NCI-H748 (cell line): Measurements from ENCODE around the gene WDR26.
"Not testable (repeated sequence)": the region's sequence is repeated elsewhere in the genome, so short reads cannot be mapped to it uniquely, and the experiment has no call there.

Experiments
- DNase-seq: peaks from one replicate; lab custom pipeline; 2025; ENCODE audit not compliant: unreplicated experiment; lab: John Stamatoyannopoulos, UW

WDR26 gene

DNA sequence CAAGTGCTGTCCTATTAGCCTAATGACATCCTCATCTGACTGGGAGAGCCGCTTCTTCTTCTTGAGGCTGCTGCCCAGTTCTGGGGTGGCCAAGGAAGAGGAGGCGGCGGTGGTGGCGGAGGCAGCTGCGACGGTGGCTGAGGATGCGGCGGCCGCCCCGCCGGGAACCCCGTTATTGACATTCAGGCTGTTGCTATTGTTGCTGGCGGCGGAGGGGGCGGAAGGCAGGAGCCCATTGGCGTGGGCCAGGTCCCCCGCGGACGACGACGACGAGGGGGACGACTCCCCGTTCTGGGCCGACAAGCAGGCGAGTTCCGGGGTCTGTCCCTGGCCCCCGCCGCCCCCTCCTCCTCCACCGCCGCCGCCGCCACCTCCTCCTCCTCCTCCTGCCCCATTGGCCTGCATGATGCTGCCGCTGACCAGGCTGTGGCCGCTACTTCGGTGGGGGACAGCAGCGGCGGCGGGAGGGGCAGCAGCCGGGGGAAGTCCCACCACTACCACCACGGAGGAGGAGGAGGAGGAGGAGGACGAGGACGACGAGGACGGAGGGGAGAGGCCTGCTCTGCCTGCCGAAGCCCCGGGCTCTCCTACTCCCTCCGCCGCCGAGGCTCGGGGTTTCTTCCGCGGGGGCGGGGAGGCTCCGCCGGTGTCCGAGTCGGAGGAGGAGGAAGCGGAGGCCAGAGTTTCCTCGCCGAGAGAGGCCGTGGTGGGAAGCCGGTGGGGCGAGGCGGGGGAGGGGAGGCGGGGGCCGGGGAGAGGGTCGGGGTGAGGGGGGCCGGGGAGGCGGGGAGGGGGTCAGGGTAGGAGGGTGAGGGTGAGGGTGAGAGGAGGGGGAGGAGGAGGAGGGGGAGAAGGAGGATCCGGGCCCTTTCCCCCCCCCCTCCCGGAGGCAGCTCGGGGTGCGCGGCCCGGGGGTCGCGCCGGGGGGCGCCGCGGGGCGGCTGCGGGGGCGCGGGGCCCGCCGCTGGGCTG, 610 bp downstream of the WDR26 start:
- peak; percentile 40 for DNase-seq

GRCh38 chr1:224433041-224433691, 1.4 kb downstream of the WDR26 start:
- DNase-seq, result peak; percentile 48

DNA sequence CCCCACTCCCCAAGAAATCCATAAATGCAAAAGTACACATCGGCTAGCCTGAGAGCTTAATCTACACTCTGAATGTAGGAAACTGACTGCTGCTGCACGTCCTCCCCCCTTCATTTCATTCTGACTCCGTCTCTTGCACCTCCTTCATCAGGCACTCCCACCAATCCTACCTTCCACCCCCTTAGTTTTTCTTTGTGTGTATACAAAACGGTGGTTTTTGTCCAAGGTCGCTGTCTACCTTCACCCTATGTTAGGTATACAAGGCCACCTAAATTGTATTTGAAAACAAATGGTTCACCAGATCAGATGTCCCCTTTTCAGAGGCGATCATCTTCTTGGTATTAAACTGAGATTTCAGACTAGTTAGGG, 1.9 kb downstream of the WDR26 start:
- no peak for DNase-seq

GRCh38 chr1:224432146-224432545, 2.5 kb downstream of the WDR26 start:
- no peak for DNase-seq

GRCh38 chr1:224431726-224432125, 2.9 kb downstream of the WDR26 start:
- DNase-seq, result no peak

DNA sequence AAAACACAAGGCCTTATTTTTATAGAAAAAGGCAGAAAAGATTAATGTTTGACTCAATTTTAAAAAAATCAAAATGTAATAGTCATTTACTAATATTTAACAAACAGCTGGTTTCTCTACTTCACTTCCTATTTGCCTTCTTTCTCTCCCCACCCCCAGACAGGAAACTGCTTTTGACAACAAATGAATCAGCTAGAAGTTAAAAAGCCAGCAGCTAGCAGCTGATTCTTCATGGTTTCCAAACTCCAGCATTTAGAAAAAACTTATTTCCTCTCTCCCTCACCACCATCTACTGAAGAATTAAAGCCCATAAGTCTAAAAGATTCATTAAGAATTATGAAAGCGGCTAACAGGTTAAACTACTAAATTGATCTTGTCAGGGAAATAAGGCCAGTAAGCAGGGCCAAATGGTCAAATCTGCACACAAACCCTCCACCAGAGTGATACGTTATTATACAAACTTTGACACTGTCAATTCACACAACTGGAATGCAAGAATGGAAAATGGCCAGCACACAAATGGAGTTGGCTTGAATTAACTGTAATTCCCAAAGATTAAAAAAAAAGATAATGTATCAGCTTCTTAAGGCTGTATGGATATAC, 4.0 kb downstream of the WDR26 start:
- DNase-seq, result no peak

DNA sequence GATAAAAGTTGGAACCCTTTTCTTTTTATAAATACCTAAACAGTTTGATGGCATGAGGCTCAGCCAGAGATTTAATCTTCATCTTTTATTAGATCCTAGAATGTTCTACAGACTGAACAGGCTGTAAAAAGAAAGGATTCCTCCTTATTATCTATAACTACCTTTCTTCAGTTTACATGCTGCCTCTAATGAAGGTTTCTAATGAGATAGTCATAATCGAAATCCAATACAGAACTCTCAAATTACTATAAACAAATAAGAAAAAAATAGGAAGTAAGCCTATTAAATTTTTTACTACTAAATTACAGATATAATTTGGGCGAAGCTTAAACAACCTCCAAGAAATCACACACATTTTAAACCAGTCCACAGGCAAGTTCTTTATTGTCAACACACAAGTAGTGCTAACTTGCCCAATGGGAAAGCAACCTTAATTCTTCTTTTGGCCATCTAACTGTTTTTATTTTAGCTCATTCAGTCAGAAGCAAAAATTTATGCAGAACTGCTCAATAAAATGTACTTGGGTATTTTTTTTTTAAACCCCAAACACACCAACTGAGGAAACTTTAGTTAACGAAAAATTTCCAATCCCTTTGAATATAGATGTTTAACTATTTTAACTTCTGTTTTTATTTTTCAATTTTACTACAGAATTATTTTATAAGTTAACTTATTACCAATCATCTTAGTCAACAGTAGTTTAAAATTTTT, 4.8 kb downstream of the WDR26 start:
- no peak for DNase-seq

DNA sequence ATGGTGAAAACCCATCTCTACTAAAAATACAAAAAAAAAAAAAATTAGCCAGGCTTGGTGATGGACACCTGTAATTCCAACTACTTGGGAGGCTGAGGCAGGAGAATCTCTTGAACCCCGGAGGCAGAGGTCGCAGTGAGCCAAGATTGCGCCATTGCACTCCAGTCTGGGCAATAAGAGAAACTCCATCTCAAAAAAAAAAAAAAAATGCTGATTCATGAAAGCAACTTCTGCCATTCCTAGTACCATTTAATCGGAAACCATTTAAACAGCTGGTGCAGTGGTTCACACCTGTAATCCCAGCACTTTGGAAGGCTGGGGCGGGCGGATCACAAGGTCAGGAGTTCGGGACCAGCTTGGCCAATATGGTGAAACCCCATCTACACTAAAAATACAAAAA, 5.9 kb downstream of the WDR26 start:
- DNase-seq, result not testable (repeated sequence)

DNA sequence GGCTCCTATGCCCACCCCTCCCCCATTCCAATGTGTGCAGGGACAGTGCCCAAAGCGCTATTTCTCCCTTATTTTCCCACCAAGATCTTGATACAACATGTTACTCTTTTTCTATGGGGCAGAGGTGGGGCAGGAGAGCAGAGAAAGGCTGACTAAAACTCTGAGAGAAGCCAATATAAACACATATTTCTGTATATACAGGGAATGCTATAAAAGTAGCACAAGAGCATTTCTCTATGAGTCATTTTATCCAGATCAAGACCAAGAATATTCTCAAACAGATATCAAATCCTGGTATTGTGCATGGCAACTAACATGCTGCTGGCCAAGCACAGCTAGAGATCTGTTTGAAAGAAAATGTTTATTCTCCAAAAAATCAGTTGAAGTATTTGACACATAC, 7.3 kb downstream of the WDR26 start:
- DNase-seq, result no peak

DNA sequence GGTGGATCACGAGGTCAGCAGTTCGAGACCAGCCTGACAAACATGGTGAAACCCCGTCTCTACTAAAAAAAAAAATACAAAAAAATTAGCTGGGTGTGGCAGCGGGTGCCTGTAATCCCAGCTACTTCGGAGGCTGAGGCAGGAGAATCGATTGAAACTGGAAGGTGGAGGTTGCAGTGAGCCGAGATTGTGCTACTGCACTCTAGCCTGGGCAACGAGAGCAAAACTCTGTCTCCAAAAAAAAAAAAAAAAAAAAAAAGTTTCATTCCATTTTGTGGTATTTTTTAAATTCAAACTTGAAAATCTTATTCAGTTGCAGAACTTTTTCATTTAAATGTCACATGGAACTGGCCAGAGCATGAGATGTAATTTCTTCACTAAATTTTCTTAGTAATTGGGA, 7.7 kb downstream of the WDR26 start:
- not testable (repeated sequence) for DNase-seq

DNA sequence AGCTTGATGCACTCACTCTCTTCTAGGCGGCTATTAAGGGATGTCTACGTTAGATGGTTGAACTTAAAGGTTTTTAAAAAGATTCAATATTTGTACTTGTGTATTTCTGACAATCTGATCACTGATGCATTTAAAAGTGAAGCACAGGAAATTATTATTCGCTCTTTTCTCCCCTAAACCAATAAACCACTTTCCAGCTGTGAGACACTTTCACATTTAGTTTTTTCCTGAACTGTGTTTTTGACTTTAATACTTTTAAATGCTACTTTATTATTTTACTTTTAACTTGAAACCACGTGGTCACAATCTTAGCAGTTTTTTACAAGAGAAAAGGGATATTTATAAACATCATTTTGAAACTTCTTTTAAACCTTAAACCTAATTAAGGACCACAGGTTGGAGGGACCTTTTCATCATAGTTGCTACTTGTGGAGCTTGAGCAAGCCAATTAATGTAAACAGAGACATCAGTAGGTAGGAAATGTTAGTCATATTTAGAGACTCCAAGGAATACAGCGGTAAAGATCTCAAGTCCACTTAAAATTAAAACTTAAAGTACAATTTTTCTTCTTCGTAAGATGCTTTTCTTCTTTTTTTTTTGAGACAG, 9.2 kb downstream of the WDR26 start:
- DNase-seq, result no peak

- no peak for DNase-seq
These were observed 14.5 kb downstream of the WDR26 start for GRCh38 chr1:224420106-224420505.

GRCh38 chr1:224411766-224412165, 22.8 kb downstream of the WDR26 start:
- DNase-seq, result no peak

DNA sequence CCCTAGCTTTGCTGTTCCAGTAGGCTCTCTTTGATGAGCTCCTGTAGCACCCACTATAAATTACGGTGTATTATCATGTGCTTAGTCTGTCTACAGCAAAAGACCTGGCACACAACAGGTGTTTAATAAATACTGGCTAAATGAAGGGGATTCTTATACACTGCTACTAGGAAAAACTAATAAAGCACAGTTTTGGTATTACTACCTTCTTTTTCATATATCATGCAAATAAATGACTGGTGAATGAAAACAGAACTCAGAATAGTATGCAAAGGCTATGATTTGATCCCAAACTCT, 26.4 kb downstream of the WDR26 start:
- DNase-seq, result no peak

- no peak for DNase-seq
These were observed 26.9 kb downstream of the WDR26 start for GRCh38 chr1:224407571-224408293.

DNA sequence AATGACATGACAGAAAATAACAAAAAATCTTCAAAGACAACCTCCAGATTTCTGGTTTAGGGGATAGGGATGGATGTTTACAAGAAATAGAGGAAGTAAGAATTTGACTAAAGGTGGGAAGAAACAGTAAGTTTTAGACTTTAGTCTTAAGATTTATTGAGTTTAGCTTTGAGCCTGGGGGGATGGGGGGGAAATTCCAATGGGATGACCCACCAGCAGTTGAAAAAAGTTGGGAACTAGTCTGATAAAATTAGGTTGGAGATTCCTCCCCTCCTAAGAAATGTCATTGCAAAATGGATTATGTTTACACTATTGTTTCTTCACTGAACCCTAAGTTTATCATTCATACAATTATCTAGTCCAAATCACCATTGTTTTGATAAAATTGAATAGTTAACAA, 28.4 kb downstream of the WDR26 start:
- no peak for DNase-seq

GRCh38 chr1:224405604-224405970, 29.0 kb downstream of the WDR26 start:
- no peak for DNase-seq

DNA sequence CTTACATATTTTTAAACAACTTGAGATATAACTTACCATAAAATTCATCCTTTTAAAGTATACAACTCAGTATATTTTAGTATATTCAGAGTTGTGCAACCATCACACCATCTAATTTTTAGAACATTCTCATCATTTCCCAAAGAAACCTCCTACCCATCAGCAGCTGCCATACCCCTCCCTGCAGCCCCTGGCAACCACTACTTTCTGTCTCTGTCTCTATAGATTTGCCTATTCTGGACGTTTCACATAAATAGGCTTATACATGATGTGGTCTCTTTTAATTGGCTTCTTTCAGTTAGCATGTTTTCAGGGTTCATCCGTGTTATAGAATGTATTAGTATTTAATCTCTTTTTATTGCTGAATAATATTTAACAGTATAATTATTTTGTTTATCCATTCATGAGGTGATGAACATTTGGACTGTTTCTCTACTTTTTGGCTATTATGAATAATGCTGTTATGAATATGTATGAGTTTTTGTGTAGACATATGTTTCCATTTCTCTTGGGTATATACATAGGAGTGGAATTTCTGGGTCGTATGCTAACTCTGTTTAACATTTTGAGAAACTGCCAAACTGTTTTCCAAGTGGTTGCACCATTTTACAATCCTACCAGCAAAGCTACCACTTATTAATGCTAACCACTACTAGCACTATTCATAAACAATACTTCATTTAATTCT, 29.5 kb downstream of the WDR26 start:
- DNase-seq, result no peak

DNA sequence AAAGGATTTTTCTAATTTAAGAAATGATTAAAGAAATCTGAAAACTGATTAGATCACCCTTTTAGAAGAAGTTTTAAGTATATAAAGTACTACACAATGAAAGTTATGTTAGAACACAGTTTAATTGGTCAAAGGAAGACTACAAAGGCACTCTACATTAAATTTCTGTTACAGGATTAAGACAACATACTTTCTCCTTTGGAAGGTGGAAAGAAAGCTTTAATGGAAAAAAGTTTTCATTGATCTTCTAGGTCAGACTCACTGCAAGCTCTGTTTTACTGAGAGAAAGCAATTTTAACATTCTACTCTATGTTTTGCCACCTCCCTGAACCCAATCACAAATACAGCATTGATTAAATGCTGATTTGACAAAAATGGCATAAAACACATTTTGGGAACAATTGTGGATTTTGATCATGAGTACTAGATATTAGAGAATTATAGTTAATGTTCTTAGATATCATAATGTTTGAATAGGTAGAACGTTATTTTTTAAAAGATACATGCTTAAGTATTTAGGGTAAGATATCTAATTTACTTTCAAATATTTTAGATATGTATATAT, 32.0 kb downstream of the WDR26 start:
- no peak for DNase-seq

DNA sequence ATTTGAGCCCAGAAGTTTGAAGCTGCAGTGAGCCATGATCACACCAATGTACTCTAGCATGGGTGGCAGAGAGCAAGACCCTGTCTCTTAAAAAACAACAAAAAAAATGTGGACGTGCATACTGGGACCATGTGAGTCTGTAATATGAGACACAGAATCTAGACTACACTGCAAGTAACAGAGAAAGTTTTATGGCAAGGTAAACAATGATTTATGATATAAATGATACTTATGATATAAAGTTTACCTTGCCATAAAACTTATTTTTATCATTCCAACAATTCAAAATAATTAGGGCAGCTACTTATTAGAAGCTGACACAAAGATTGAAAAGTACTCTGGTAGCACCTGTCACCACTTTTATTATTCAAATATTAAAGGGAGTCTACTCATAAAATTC, 34.7 kb downstream of the WDR26 start:
- no peak for DNase-seq
